ENCODE measurements around the gene NUDT8.
A peak's percentile ranks its signal among the peaks of the same experiment; 100 is the strongest.

Gene NUDT8

DNA sequence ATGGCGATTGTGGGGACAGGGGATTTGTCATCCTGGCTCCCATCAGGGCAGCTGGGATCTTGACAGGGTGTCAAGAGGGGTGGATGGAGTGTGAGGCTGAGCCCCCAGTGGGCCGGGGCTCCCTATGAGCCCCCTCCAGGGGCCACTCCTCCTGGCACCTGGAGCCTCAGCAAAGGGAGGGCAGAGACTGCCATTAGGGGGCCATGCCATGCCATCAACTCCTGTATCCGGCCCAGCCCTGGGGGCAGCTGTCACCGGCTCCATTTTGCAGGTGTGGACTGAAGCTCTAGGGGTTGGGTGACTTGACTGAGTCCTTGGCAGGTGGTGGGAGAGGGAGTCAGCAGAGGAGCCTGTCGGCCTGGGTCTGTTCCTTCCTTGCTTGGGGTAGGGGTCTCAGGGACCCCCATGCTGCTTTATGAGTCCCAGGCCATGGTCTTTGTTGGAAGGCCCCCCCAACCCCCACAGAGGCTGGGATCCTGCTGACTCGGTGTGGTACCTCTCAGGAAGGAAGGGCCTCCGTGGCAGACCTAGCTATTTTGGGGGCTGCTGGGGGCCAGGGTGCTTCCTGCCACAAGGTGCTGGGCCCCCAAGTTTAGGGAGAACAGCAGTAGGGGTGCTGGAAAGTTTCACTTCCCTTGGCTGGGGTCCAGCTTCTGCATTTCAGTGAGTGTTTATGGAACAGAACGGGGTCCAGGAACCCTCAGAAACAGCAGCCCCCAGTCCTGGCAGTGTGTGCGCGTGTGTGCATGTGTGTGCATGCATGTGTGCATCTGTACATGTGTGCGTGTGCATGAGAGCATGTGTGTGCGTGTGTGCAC lies 19.3 kb upstream of the NUDT8 start:
- TF ChIP-seq, protein P1, sequence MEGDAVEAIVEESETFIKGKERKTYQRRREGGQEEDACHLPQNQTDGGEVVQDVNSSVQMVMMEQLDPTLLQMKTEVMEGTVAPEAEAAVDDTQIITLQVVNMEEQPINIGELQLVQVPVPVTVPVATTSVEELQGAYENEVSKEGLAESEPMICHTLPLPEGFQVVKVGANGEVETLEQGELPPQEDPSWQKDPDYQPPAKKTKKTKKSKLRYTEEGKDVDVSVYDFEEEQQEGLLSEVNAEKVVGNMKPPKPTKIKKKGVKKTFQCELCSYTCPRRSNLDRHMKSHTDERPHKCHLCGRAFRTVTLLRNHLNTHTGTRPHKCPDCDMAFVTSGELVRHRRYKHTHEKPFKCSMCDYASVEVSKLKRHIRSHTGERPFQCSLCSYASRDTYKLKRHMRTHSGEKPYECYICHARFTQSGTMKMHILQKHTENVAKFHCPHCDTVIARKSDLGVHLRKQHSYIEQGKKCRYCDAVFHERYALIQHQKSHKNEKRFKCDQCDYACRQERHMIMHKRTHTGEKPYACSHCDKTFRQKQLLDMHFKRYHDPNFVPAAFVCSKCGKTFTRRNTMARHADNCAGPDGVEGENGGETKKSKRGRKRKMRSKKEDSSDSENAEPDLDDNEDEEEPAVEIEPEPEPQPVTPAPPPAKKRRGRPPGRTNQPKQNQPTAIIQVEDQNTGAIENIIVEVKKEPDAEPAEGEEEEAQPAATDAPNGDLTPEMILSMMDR (IDR thresholded peaks at IDR 0.05; ENCODE audit: borderline replicate concordance, insufficient read depth, low read depth, low read length), result no peak
- H3K4me3 ChIP-seq (ENCODE audit: low read depth, low read length), result no peak overlapping the region

GRCh38 chr11:67648140-67648795 lies 18.5 kb upstream of the NUDT8 start:
- TF ChIP-seq, protein P1 (IDR thresholded peaks at IDR 0.05; ENCODE audit: borderline replicate concordance, insufficient read depth, low read depth, low read length), result peak; percentile 75
- H3K4me3 ChIP-seq (ENCODE audit: low read depth, low read length), result no peak overlapping the region

DNA sequence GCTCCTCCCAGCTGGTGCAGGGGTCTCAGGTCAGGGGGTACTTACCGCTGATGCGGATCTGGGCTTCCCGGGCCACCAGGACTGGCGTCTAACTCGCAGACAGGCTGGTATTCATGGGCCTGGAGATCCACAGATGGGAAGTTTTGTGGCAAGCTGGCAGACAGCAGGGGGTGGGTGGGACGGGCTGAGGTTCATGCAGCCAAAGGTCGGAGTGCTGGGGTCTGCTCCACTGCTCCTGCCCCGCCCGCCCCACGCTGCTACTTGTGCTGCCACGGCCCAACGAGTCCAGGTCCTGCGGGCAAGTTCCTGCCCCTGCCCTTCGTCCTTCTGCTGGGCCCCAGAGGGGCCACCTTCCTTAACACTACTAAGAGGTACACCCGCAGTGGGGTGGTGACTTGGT lies 17.7 kb upstream of the NUDT8 start:
- no peak overlapping the region for H3K4me3 ChIP-seq (ENCODE audit: low read depth, low read length)

GRCh38 chr11:67646535-67647336 lies 17.0 kb upstream of the NUDT8 start:
- TF ChIP-seq, protein P1 (IDR thresholded peaks at IDR 0.05; ENCODE audit: borderline replicate concordance, insufficient read depth, low read depth, low read length), result 0 out of 2 replicates have a peak, but pooled peaks have one; percentile 9
- H3K4me3 ChIP-seq (ENCODE audit: low read depth, low read length), result peak overlapping the region; percentile 6

More for the DNA sequence above, 17.7 kb upstream of the NUDT8 start:
- TF ChIP-seq, protein P1 (IDR thresholded peaks at IDR 0.05; ENCODE audit: borderline replicate concordance, insufficient read depth, low read depth, low read length), result no peak

DNA sequence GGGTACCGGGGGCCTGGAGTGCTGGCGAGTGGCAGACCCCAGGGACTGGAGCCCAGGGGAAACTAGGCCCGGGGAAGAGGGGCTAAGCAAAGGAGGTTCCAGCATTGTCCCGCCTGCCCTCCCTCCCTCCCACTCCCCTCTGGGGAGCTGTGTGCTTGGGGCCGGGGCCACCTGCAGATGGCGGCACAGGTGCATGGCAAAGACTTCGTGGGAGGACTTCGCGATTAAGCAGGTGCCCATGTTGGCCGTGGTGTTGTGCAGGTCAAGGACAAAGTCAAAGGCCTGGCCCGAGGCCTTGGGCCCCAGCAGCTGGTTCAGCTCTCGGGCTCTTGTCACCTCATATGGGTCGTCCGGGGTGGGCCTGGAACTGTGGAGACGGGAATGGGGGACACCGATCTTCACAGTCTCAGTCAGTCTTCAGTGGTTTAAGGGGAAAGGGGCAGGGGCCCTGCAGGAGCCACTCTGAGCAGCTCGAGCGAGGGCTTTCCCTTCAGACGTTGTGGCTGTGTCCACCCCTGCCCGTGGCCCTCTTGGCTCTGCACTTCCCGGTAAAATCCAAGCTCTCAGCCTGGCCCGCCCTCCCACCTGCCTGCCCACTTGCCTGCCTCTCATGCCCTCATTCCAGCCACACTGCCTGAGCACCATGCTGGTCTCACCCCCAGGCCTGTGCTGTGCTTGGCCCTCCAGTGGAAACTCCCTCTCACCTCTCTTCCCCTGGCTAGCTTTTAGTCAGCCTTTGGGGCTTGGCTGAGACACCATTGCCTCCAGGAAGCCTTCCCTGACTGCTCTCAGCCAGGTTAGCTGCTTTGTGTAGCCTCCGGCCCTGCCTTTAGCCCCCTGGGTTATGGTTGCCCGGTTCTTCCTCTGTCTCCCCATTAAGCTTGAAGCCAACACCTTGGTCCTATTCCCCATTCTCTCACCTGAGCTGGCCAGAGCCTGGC lies 16.1 kb upstream of the NUDT8 start:
- H3K4me3 ChIP-seq (ENCODE audit: low read depth, low read length), result peak overlapping the region; percentile 26
- TF ChIP-seq, protein P1 (IDR thresholded peaks at IDR 0.05; ENCODE audit: borderline replicate concordance, insufficient read depth, low read depth, low read length), result 0 out of 2 replicates have a peak, but pooled peaks have one; percentile 36
